ENCODE data around the gene ARPP21.

The ARPP21 gene

GRCh38 chr3:35653347-35653746 is 14.0 kb downstream of the ARPP21 start:
- Mint-ChIP-seq H3K9me3 (no peaks in the 10 kb centered on the region), H3K27me3 (peaks cover 3% of the 10 kb centered on the region), H3K4me3 (no peak overlapping the region), H3K36me3 (no peaks in the 10 kb centered on the region), H3K4me1 (no peaks in the 10 kb centered on the region), H3K27ac (no peak overlapping the region)

- H3K27me3 Mint-ChIP-seq, result peaks cover 2% of the 10 kb centered on the region
- no peaks in the 10 kb centered on the region for H3K9me3 Mint-ChIP-seq
- H3K4me3 Mint-ChIP-seq, result no peak overlapping the region
- H3K27ac Mint-ChIP-seq, result no peak overlapping the region
- no peaks in the 10 kb centered on the region for H3K36me3 Mint-ChIP-seq
- no peaks in the 10 kb centered on the region for H3K4me1 Mint-ChIP-seq
Measured at GRCh38 chr3:35654476-35654875, 15.2 kb downstream of the ARPP21 start.

DNA sequence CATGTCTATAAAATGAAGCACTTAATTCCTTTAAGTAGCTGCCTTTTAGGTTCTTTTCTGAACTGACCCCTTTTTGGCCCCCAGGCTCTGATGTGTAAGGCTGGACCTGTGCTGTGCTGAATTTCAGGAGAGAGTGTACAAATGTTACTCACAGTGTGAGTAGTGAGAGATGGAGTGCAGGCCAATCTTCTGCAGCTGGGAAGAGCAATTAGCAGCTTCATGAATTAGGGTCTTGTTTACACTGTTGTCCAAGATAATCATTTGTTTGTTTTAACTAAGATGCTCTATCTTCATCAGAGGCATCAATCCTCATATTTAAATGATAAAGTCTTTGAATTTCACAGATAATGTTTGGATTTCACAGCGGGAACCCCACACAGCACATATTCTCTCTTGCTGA is 19.4 kb downstream of the ARPP21 start:
- Mint-ChIP-seq H3K27ac (no peak overlapping the region), H3K36me3 (no peaks in the 10 kb centered on the region), H3K9me3 (no peaks in the 10 kb centered on the region), H3K4me3 (no peak overlapping the region), H3K27me3 (peaks cover 4% of the 10 kb centered on the region), H3K4me1 (no peaks in the 10 kb centered on the region)

DNA sequence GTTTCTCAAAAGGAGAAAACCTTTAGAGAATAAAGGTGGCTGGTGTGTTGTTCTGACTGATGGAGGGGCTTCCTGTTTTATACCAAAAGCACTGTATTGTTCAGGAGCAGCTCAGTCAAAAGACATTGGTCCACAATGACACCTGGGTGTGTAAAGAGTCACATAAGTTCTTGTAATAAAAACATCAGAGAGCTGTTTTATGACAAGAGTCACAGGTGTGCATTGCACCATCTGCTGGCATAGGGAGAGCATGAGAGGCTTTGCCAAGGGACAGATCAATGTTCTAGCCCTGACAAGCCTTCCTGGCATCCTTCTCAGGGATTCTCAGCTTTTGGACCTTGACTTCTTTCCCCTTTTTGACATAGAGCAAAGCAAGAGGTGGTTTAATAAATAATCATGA is 20.4 kb downstream of the ARPP21 start:
- Mint-ChIP-seq H3K27ac (no peak overlapping the region), H3K4me3 (no peak overlapping the region), H3K36me3 (no peaks in the 10 kb centered on the region), H3K27me3 (peaks cover 4% of the 10 kb centered on the region), H3K9me3 (no peaks in the 10 kb centered on the region), H3K4me1 (no peaks in the 10 kb centered on the region)

DNA sequence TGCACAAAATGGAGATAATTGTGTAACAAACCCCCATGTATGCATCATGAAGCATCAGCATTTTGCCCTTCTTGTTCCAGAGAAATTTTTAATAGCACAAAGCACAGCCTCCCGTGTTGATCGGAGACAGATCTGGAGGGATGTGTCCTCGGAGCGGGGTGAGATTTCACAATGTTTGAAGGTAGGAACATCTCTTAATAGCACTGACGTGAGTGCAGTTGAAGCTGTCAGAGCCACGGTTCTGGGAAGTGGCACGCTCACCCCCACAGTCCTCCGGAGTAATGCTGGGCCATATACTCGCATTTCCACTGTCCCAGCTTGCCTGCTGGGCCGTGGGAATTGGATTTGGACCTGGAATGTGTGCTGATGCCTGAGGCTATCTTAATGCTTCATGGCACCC is 24.1 kb downstream of the ARPP21 start:
- H3K4me1 Mint-ChIP-seq, result no peaks in the 10 kb centered on the region

GRCh38 chr3:35664460-35664919 is 25.2 kb downstream of the ARPP21 start:
- no peaks in the 10 kb centered on the region for H3K4me1 Mint-ChIP-seq
- H3K4me3 Mint-ChIP-seq, result no peak overlapping the region
- H3K27me3 Mint-ChIP-seq, result peaks cover 5% of the 10 kb centered on the region
- no peaks in the 10 kb centered on the region for H3K9me3 Mint-ChIP-seq
- no peaks in the 10 kb centered on the region for H3K36me3 Mint-ChIP-seq
- no peak overlapping the region for H3K27ac Mint-ChIP-seq

More for the DNA sequence above, 24.1 kb downstream of the ARPP21 start:
- no peak overlapping the region for H3K4me3 Mint-ChIP-seq
- no peak overlapping the region for H3K27ac Mint-ChIP-seq
- H3K9me3 Mint-ChIP-seq, result no peaks in the 10 kb centered on the region
- H3K36me3 Mint-ChIP-seq, result no peaks in the 10 kb centered on the region
- peaks cover 5% of the 10 kb centered on the region for H3K27me3 Mint-ChIP-seq

DNA sequence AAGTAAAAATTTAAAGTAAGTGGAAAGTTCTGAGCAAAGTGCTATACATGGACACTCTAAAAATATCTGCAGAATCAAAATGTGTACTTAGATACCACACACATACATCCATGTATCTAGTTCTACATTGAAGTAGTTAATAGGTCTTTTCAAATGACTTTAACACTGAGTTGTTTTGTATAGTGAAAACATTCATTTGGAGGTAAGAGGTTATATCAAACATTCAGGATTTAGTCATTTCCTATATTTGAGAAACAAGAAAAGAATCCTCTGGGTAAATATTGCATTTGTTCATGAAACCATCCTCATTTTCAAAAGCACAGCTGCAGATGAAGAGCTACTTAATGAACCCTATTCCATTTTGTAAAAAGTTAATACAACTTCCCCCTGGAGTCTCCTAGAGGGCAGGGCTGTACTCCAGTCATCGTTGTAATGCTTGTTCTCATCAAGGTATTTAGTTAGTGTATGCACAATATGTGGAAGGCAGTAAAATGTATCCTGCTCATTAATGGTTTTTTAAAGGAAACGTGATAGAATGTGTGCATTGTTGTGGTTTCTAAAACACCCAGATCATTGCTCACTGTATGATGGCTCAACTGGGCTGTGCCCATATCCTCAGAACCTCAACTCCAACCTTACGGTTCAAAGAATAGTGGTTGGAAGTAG is 26.2 kb downstream of the ARPP21 start:
- no peak overlapping the region for H3K4me3 Mint-ChIP-seq
- H3K27me3 Mint-ChIP-seq, result peaks cover 5% of the 10 kb centered on the region
- H3K36me3 Mint-ChIP-seq, result no peaks in the 10 kb centered on the region
- H3K27ac Mint-ChIP-seq, result no peak overlapping the region
- H3K9me3 Mint-ChIP-seq, result no peaks in the 10 kb centered on the region
- H3K4me1 Mint-ChIP-seq, result no peaks in the 10 kb centered on the region

DNA sequence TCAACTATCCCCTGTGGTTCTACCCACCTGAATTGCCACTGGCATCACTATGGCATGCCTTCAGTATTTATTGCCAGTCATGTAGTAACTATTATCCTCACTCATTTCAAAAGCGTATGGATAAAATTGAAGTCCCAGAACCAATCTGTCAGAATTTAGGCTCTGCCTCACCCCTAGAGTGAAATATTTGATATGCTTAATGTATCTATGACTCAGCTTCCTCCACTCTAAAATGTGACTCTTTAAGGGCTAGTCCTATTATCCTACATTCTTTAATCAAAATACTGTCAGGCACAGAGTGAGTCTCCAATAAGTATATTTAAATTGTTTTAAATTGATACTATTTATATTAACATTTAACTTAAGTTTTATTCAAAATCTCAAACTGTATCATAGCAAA is 27.6 kb downstream of the ARPP21 start:
- H3K27ac Mint-ChIP-seq, result no peak overlapping the region
- no peaks in the 10 kb centered on the region for H3K9me3 Mint-ChIP-seq
- H3K27me3 Mint-ChIP-seq, result peaks cover 4% of the 10 kb centered on the region
- H3K4me1 Mint-ChIP-seq, result no peaks in the 10 kb centered on the region
- no peaks in the 10 kb centered on the region for H3K36me3 Mint-ChIP-seq
- H3K4me3 Mint-ChIP-seq, result no peak overlapping the region

- H3K4me3 Mint-ChIP-seq, result no peak overlapping the region
- H3K4me1 Mint-ChIP-seq, result no peaks in the 10 kb centered on the region
- H3K36me3 Mint-ChIP-seq, result no peaks in the 10 kb centered on the region
- peaks cover 2% of the 10 kb centered on the region for H3K27me3 Mint-ChIP-seq
- no peak overlapping the region for H3K27ac Mint-ChIP-seq
- H3K9me3 Mint-ChIP-seq, result no peaks in the 10 kb centered on the region
Measured at GRCh38 chr3:35670408-35670965, 31.2 kb downstream of the ARPP21 start.

DNA sequence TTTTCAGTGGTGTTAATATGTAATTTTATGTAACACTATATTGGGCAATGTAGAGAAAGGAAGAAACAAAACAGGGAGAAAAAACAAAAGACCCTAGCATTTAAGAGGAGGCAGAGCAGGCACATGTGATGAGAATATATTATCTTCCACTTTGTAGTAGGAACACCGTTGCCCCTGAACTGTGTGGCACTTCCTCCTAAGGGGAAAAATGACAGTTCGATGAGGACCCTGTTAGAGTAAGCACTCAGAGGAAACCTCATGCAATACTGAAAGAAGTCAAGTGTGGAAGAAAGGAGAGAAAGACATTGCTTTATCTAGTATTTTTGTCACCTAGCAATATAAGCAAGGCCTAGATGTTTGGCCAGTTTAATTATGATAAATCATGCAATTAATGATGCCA is 32.2 kb downstream of the ARPP21 start:
- no peaks in the 10 kb centered on the region for H3K9me3 Mint-ChIP-seq
- no peaks in the 10 kb centered on the region for H3K36me3 Mint-ChIP-seq
- no peak overlapping the region for H3K27ac Mint-ChIP-seq
- H3K4me1 Mint-ChIP-seq, result no peaks in the 10 kb centered on the region
- no peaks in the 10 kb centered on the region for H3K27me3 Mint-ChIP-seq
- H3K4me3 Mint-ChIP-seq, result no peak overlapping the region

GRCh38 chr3:35673017-35673416 is 33.7 kb downstream of the ARPP21 start:
- no peaks in the 10 kb centered on the region for H3K9me3 Mint-ChIP-seq
- H3K27me3 Mint-ChIP-seq, result no peaks in the 10 kb centered on the region
- H3K27ac Mint-ChIP-seq, result no peak overlapping the region
- no peaks in the 10 kb centered on the region for H3K36me3 Mint-ChIP-seq
- no peak overlapping the region for H3K4me3 Mint-ChIP-seq
- H3K4me1 Mint-ChIP-seq, result no peaks in the 10 kb centered on the region

- H3K36me3 Mint-ChIP-seq, result no peaks in the 10 kb centered on the region
Measured at GRCh38 chr3:35674451-35675109, 35.3 kb downstream of the ARPP21 start.

GRCh38 chr3:35675206-35675605 is 35.9 kb downstream of the ARPP21 start:
- Mint-ChIP-seq H3K27me3 (no peaks in the 10 kb centered on the region), H3K9me3 (no peaks in the 10 kb centered on the region), H3K4me1 (no peaks in the 10 kb centered on the region), H3K4me3 (no peak overlapping the region), H3K27ac (no peak overlapping the region), H3K36me3 (no peaks in the 10 kb centered on the region)

More at GRCh38 chr3:35674451-35675109, 35.3 kb downstream of the ARPP21 start:
- no peak overlapping the region for H3K4me3 Mint-ChIP-seq
- no peaks in the 10 kb centered on the region for H3K9me3 Mint-ChIP-seq
- no peaks in the 10 kb centered on the region for H3K4me1 Mint-ChIP-seq
- no peak overlapping the region for H3K27ac Mint-ChIP-seq
- H3K27me3 Mint-ChIP-seq, result no peaks in the 10 kb centered on the region

DNA sequence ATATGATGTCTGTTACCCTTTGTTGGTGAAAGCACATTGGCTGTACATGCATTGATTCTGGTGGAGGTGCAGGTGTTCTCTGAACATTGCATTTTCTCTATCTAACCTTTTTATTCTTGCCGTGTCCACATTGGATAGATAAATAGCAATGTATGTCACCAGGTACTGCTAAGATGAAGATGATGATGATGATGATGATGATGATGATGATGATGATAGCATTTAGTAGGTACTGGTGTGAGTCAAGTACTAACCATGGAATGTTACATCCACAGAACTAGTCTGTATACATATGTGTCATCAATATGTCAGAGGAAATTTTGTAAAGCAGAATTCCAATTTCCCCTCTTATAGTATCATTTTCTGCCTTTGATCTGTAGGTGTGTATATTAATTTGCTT is 36.3 kb downstream of the ARPP21 start:
- Mint-ChIP-seq H3K27me3 (no peaks in the 10 kb centered on the region), H3K36me3 (no peaks in the 10 kb centered on the region), H3K4me1 (no peaks in the 10 kb centered on the region), H3K9me3 (no peaks in the 10 kb centered on the region), H3K27ac (no peak overlapping the region), H3K4me3 (no peak overlapping the region)

GRCh38 chr3:35677797-35678196 is 38.5 kb downstream of the ARPP21 start:
- H3K4me1 Mint-ChIP-seq, result no peaks in the 10 kb centered on the region
- H3K4me3 Mint-ChIP-seq, result no peak overlapping the region
- no peaks in the 10 kb centered on the region for H3K36me3 Mint-ChIP-seq
- no peaks in the 10 kb centered on the region for H3K27me3 Mint-ChIP-seq
- no peaks in the 10 kb centered on the region for H3K9me3 Mint-ChIP-seq
- H3K27ac Mint-ChIP-seq, result no peak overlapping the region

DNA sequence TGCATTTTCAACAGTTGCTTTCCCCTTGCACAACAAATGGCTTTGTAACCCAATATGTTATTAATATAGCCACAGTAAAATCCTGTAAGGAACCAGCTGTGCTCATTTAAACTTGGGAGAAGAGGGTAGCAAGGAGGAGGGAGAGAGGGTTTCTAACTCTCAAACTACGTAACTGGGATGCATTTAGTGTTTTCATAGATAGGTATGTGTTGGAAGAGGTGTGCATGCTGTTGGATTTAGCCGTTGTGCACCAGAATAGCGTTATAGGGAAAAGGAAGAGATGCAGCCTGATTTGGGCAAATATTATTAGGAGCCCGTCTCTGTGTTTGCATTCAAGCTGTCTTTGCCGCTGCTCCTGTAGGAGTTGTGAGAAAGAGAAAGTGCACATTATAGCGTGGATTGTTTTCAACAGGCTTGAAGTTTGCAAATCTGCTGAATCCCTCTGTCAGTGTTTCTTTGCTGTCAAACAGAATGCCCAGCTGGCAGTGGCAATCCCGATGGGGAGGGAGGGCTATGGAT is 39.4 kb downstream of the ARPP21 start:
- no peak overlapping the region for H3K4me3 Mint-ChIP-seq

More for the DNA sequence above, 39.4 kb downstream of the ARPP21 start:
- Mint-ChIP-seq H3K9me3 (no peaks in the 10 kb centered on the region), H3K36me3 (no peaks in the 10 kb centered on the region), H3K27ac (no peak overlapping the region), H3K4me1 (no peaks in the 10 kb centered on the region), H3K27me3 (no peaks in the 10 kb centered on the region)

All from activated naive CD4-positive, alpha-beta T cell treated with anti-CD3 and anti-CD28 coated beads, Interleukin-2, amount 50 U/mL, for 24 hours (primary cell).